Measurements from ENCODE around the gene SLC22A16.

- no peak for TF ChIP-seq CTCF (IDR thresholded peaks at IDR 0.05 in 8 of 11, conservative IDR thresholded peaks at IDR 0.05 in 3 of 11)
- no peak for TF ChIP-seq POLR2AphosphoS5 (IDR thresholded peaks at IDR 0.05)
These were observed 41.3 kb upstream of the SLC22A16 start for GRCh38 chr6:110517601-110518281.
